Astrocyte (in vitro differentiated cells and primary cell): ENCODE data around the gene ATP10B. TPM values are rescaled to one million over a fixed set of nuclear protein-coding genes. Genes with fewer than 3 reads are reported as not detected.

Experiments used
- DNase-seq: peaks from one replicate; pipeline ENCODE4 v3.0.0-alpha.2; 2010; ENCODE audit warnings: low read depth
- FAIRE-seq: peaks from 2 replicates; lab custom pipeline; 2011; peaks lifted over from hg19 to GRCh38; lab: Jason Lieb, UNC
- H2AFZ ChIP-seq: 2 replicates; pipeline ENCODE4 v1.6.0; 2012; ENCODE audit warnings: low read depth, low read length, inconsistent platforms
- H3K27ac ChIP-seq: 2 replicates; pipeline ENCODE4 v1.5.1; 2011; ENCODE audit warnings: low read depth, low read length, inconsistent platforms
- H3K27me3 ChIP-seq: 2 replicates; pipeline ENCODE4 v1.6.0; 2011; ENCODE audit warnings: low read length, inconsistent platforms; ENCODE audit not compliant: insufficient read depth
- H3K36me3 ChIP-seq: 2 replicates; pipeline ENCODE4 v1.5.1; 2011; ENCODE audit warnings: low read length, inconsistent platforms; ENCODE audit not compliant: insufficient read depth
- H3K4me1 ChIP-seq: 2 replicates; pipeline ENCODE4 v1.5.1; 2011; ENCODE audit warnings: low read length, inconsistent platforms; ENCODE audit not compliant: insufficient read depth
- H3K4me2 ChIP-seq: 2 replicates; pipeline ENCODE4 v1.6.0; 2012; ENCODE audit warnings: low read length, inconsistent platforms
- H3K4me3 ChIP-seq: 2 replicates; pipeline ENCODE4 v1.5.1; 2011; ENCODE audit warnings: low read depth, mild to moderate bottlenecking, low read length, inconsistent platforms; ENCODE audit not compliant: insufficient read depth
- H3K79me2 ChIP-seq: 2 replicates; pipeline ENCODE4 v1.6.0; 2012; ENCODE audit warnings: mild to moderate bottlenecking, low read length, inconsistent platforms; ENCODE audit not compliant: insufficient read depth
- H3K9ac ChIP-seq: 2 replicates; pipeline ENCODE4 v1.6.0; 2012; ENCODE audit warnings: mild to moderate bottlenecking, low read length, inconsistent platforms
- H3K9me3 ChIP-seq: 2 replicates; pipeline ENCODE4 v1.5.1; 2012; ENCODE audit warnings: low read depth, mild to moderate bottlenecking, low read length, inconsistent platforms; ENCODE audit not compliant: insufficient read depth
- H4K20me1 ChIP-seq: 2 replicates; pipeline ENCODE4 v1.6.0; 2012; ENCODE audit warnings: low read length, inconsistent platforms; ENCODE audit not compliant: insufficient read depth
- H3K27ac Mint-ChIP-seq: one replicate; pipeline ENCODE4 v1.8.0; 2021; ENCODE audit warnings: mild to moderate bottlenecking, mixed read lengths; ENCODE audit not compliant: unreplicated experiment
- H3K27me3 Mint-ChIP-seq: one replicate; pipeline ENCODE4 v1.8.0; 2021; ENCODE audit warnings: low read depth, mixed read lengths; ENCODE audit not compliant: unreplicated experiment
- H3K36me3 Mint-ChIP-seq: one replicate; pipeline ENCODE4 v1.8.0; 2021; ENCODE audit warnings: low read depth, mixed read lengths; ENCODE audit not compliant: unreplicated experiment
- H3K4me1 Mint-ChIP-seq: one replicate; pipeline ENCODE4 v1.8.0; 2021; ENCODE audit warnings: low read depth, mixed read lengths; ENCODE audit not compliant: unreplicated experiment
- H3K4me3 Mint-ChIP-seq: one replicate; pipeline ENCODE4 v1.8.0; 2021; ENCODE audit warnings: mild to moderate bottlenecking, moderate library complexity, mixed read lengths; ENCODE audit not compliant: unreplicated experiment
- H3K9me3 Mint-ChIP-seq: one replicate; pipeline ENCODE4 v1.8.0; 2021; ENCODE audit warnings: mild to moderate bottlenecking, mixed read lengths; ENCODE audit not compliant: unreplicated experiment
- EZH2 ChIP-seq: IDR thresholded peaks from 2 replicates; pipeline ENCODE4 v1.6.1; 2012; ENCODE audit warnings: mild to moderate bottlenecking, low read length, inconsistent platforms; ENCODE audit not compliant: insufficient read depth
- total RNA-seq: library from RNA; stranded (reverse); gene quantifications from 2 replicates; pipeline ENCODE4 v1.2.1, GENCODE V29; 2021
- TF ChIP-seq, protein P1 (sequence below): IDR thresholded peaks from 2 replicates; pipeline ENCODE4 v1.5.1; 2011; ENCODE audit warnings: low read depth, mild to moderate bottlenecking, inconsistent platforms, low read length, moderate library complexity; ENCODE audit not compliant: insufficient read depth

The ATP10B gene
- total RNA-seq, 1 donor from 2014 or later: not detected

- no peak for DNase-seq
- Mint-ChIP-seq H3K27me3 (no peaks in the 10 kb centered on the region), H3K36me3 (no peaks in the 10 kb centered on the region), H3K4me3 (no peak overlapping the region), H3K27ac (no peak overlapping the region), H3K9me3 (peaks cover 2% of the 10 kb centered on the region), H3K4me1 (peaks cover 6% of the 10 kb centered on the region)
- H3K9ac ChIP-seq: no peak overlapping the region
- no peaks in the 10 kb centered on the region for H4K20me1 ChIP-seq
- H3K4me1 ChIP-seq: no peaks in the 10 kb centered on the region
- H3K9me3 ChIP-seq: no peaks in the 10 kb centered on the region
- TF ChIP-seq, protein P1, sequence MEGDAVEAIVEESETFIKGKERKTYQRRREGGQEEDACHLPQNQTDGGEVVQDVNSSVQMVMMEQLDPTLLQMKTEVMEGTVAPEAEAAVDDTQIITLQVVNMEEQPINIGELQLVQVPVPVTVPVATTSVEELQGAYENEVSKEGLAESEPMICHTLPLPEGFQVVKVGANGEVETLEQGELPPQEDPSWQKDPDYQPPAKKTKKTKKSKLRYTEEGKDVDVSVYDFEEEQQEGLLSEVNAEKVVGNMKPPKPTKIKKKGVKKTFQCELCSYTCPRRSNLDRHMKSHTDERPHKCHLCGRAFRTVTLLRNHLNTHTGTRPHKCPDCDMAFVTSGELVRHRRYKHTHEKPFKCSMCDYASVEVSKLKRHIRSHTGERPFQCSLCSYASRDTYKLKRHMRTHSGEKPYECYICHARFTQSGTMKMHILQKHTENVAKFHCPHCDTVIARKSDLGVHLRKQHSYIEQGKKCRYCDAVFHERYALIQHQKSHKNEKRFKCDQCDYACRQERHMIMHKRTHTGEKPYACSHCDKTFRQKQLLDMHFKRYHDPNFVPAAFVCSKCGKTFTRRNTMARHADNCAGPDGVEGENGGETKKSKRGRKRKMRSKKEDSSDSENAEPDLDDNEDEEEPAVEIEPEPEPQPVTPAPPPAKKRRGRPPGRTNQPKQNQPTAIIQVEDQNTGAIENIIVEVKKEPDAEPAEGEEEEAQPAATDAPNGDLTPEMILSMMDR: no peak
- no peak for TF ChIP-seq EZH2
- no peaks in the 10 kb centered on the region for H3K79me2 ChIP-seq
- no peaks in the 10 kb centered on the region for H3K27me3 ChIP-seq
- H3K27ac ChIP-seq: no peak overlapping the region
- no peaks in the 10 kb centered on the region for H3K36me3 ChIP-seq
- H2AFZ ChIP-seq: no peak overlapping the region
- no peak overlapping the region for H3K4me2 ChIP-seq
- FAIRE-seq: no peak
- no peak overlapping the region for H3K4me3 ChIP-seq
These were observed 46.6 kb downstream of the ATP10B start for GRCh38 chr5:160805376-160805775.

DNA sequence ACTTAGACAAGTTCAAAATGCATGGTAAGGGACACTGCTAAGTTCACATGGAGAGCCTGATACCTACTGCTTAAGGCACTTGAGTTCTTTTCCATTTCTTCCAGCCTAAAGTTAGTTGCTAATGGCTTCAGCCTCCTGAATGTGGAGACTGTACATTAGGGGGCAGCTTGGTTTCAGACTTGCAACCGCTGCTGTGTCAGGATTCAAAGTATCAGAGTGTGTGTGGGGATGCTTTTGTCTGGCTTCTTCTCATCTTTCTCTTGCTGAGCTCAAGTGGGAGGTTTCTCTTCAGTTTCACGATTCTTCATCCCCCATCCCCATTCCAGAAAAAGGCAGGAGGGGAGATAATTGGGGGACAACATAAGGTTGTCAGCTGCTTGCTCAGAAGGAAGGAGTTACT lies 49.4 kb downstream of the ATP10B start:
- H3K36me3 Mint-ChIP-seq: no peaks in the 10 kb centered on the region
- no peak for DNase-seq
- no peak overlapping the region for H3K4me2 ChIP-seq
- H3K27ac Mint-ChIP-seq: no peak overlapping the region
- H3K27me3 ChIP-seq: no peaks in the 10 kb centered on the region
- H3K9me3 ChIP-seq: no peaks in the 10 kb centered on the region
- H3K4me3 ChIP-seq: no peak overlapping the region
- no peaks in the 10 kb centered on the region for H3K9me3 Mint-ChIP-seq
- no peaks in the 10 kb centered on the region for H4K20me1 ChIP-seq
- no peaks in the 10 kb centered on the region for H3K36me3 ChIP-seq
- peaks cover 6% of the 10 kb centered on the region for H3K4me1 Mint-ChIP-seq
- no peak overlapping the region for H3K4me3 Mint-ChIP-seq
- TF ChIP-seq, protein P1: no peak
- no peak for TF ChIP-seq EZH2
- H3K27me3 Mint-ChIP-seq: no peaks in the 10 kb centered on the region
- no peaks in the 10 kb centered on the region for H3K79me2 ChIP-seq
- FAIRE-seq: no peak
- no peak overlapping the region for H3K9ac ChIP-seq
- H3K27ac ChIP-seq: no peak overlapping the region
- no peaks in the 10 kb centered on the region for H3K4me1 ChIP-seq
- no peak overlapping the region for H2AFZ ChIP-seq

GRCh38 chr5:160800375-160801275 lies 51.4 kb downstream of the ATP10B start:
- Histone ChIP-seq H3K4me3 (no peak overlapping the region), H3K36me3 (no peaks in the 10 kb centered on the region), H3K79me2 (no peaks in the 10 kb centered on the region), H3K4me2 (no peak overlapping the region), H2AFZ (no peak overlapping the region), H3K9me3 (no peaks in the 10 kb centered on the region), H3K27me3 (no peaks in the 10 kb centered on the region), H4K20me1 (no peaks in the 10 kb centered on the region), H3K4me1 (no peaks in the 10 kb centered on the region), H3K27ac (no peak overlapping the region), H3K9ac (no peak overlapping the region)
- no peak for TF ChIP-seq EZH2
- TF ChIP-seq, protein P1: no peak
- no peak overlapping the region for H3K4me3 Mint-ChIP-seq
- peak overlapping the region; percentile 50 for H3K27ac Mint-ChIP-seq
- DNase-seq (no peak), FAIRE-seq (no peak)
- H3K4me1 Mint-ChIP-seq: peaks cover 10% of the 10 kb centered on the region
- peaks cover 7% of the 10 kb centered on the region for H3K27me3 Mint-ChIP-seq
- H3K9me3 Mint-ChIP-seq: peaks cover 4% of the 10 kb centered on the region
- no peaks in the 10 kb centered on the region for H3K36me3 Mint-ChIP-seq
